Upper lobe of left lung (tissue), 4 donors: ENCODE measurements around the gene SRR.

Experiments
- CTCF ChIP-seq, 6 experiments: fragments of 450-650 bp in 4 of 6; fragments of 200-600 bp in 2 of 6; sonication (generic) in 2 of 6; IDR thresholded peaks; one replicate each; pipeline ENCODE4 v1.5.1; 2016 to 2019; ENCODE audit warnings: antibody characterized with exemption in 6 of 6
- POLR2A ChIP-seq, 4 donors: fragments of 450-650 bp; IDR thresholded peaks; one replicate each; pipeline ENCODE4 v1.5.1; 2016 to 2017; ENCODE audit warnings: antibody characterized with exemption in 4 of 4, mild to moderate bottlenecking in 2 of 4
- POLR2AphosphoS5 ChIP-seq, 2 donors: sonication (generic); formaldehyde crosslinking; IDR thresholded peaks; one replicate each; pipeline ENCODE4 v1.5.1; 2017; ENCODE audit warnings: antibody characterized with exemption in 2 of 2

DNA sequence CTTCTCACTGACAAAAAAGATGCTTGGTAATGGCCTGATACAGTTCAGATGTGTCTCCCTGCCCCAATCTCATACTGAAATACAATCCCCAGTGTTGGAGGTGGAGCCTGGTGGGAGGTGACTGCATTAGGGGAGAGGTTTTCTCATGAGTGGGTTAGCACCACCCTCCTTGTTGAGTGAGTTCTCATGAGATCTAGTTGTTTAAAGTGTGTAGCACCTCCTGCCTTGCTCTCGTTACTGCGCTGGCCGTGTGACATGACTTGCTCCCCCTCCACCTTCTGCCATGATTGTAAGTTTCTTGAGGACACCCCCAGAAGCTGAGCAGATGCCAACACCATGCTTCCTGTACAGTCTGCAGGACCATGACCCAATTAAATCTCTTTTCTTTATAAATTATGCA lies 27.6 kb downstream of the SRR start:
- TF ChIP-seq CTCF (IDR thresholded peaks at IDR 0.05) = no peak
- no peak for TF ChIP-seq POLR2A (IDR thresholded peaks at IDR 0.05)
- TF ChIP-seq POLR2AphosphoS5 (IDR thresholded peaks at IDR 0.05) = no peak
